ENCODE results near the gene DRGX.

DRGX gene

DNA sequence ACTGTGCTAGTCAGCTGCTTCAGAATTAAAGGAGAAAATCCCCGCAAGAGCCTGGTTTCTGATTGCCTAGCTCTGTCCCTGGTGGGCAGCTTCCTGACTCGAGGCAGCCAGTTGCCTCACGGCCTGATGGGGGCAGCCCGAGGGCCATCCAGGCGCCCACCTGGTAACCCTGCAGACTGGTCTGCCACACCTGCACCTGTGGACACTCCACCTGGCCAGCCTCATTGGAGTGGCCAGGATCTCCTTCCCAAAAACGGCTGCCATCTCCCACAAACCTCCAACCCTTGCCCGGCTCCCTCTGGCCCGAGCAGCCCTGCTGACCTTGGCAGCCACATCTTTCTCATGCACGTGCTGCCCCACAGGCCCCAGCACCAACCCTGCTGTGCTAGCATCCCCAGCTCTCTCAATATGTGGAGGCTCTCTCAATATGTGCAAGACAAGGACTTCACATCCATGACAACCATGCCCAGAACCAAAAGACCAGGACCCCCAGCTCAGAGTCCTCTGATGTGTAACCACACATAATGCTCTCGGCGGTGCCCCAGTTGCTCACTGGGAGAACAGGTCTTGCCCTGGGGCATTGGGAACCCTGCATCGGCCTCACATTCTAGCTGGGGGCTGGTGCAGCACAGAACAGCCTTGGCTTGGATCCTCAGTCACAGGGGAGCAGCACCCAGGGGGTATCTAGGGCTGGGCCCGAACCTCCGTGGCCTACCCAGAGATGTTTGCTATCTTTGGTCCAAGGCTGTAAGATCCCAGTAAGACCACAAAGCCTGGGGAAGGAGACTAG lies 14.6 kb downstream of the DRGX start:
- DNase-seq (ENCODE audit: low read depth) = no peak

DNA sequence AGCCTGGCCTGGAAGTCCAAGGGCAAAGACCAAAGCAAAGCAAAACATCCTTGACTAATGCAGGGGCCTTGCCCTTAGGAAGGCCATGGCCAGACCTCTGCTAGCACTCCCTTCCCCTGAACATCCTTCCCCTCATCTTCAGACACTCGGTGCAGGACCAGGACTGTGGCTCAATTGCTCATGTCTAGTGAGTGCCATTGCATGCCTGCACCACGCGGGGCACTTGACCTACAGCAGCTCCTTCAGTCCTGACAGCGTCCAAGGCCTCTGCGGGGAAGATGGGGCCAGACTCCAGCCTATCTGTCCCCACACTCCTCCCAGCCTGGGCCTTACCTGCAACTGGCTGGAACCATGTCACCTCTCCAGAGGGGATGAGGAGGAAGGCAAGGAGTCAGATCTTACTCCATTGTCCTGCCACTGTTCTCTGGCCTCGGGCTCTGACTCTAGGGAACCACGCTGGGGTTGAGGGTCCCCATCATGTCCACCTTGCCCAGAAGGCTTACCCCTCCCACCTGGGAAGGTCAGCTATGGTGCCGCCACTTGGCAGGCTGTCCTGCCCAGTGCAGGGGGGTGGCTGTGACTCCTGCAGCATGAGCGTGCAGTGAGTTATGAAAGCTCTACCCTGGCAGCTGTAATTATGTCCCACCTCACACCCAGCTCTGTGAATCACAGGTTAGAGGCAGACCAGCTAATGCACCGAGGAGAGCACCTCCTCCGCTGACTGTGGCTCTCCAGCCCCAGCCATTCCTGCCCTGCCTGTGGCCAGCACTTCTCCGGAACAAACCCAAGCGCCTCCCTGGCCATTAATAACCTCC lies 16.1 kb downstream of the DRGX start:
- DNase-seq (ENCODE audit: low read depth) = no peak

GRCh38 chr10:49377256-49377655 lies 18.6 kb downstream of the DRGX start:
- DNase-seq (ENCODE audit: low read depth) = no peak

DNA sequence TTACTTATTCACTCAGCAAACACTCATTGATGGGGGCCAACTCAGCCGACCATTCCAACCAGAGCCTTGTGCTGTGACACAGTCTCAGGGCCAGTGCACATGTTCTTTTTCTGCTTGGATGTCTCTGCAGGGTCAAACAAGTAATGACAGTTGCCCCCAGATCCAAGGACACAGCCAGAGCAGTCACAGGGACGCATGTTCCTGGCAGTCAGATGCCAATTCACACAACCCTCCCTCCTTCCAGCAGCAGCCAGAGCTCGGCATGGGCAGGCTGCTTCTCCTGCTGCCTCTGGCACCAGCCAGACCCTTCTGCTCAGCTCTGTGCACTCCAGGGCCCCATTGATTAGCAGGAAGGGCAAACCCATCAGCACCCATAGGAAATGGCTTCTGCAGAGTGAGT lies 20.3 kb downstream of the DRGX start:
- DNase-seq (ENCODE audit: low read depth) = no peak

DNA sequence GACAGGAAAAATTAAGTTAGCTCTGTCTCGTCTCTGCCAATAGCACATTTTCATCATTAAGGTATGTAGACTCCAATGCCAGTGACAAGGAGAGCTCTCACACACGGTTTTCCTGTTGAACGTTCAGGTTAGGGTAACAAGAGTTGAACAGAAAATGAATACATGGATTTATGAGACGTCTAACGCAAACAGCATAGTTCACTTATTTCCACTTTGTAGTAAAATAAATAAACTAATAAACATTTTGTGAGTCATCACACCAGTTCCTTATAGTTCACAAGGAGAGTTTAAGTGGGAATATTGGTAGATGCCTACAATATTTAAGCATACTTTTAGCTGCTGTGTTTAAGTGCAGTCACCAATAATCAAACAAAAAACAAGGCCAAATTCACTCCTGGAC lies 21.1 kb downstream of the DRGX start:
- no peak for DNase-seq (ENCODE audit: low read depth)

GRCh38 chr10:49373361-49373760 lies 22.5 kb downstream of the DRGX start:
- no peak for DNase-seq (ENCODE audit: low read depth)

- DNase-seq (ENCODE audit: low read depth) = no peak
These were observed 23.9 kb downstream of the DRGX start for GRCh38 chr10:49371967-49372366.

DNA sequence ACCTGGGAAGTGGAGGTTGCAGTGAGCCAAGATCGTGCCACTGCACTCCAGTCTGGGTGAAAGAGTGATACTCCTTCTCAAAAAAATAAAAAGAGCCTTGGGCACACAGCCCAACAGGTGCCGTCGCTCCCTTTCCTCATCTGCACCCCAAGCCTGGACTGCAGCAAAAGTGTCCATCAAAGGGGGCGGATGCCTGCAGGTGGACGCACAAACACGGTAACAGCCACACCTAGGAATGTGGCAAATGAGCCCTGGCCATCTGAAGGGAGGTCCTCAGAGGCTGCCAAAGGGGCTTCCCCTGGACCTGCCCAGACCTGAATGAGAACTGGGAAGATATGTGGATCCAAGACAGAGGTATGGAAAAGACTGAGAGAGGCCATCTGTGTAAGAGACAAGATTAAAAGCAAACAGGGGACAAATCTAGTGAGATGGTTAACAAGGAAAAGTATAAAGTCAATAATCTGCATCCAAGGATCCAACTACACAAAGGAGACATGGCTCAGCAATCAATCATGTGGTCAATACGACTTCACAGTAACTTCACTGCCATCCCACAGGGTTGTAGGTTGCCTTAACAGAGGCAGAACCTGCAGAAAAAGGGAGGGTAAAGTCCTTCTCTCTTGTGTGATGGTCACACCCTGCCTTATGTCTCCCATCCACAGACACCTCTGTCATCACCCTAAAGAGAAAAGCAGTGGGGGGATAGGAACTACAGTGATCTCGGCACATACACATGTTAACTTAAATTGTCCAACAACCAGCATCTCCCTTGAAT lies 25.4 kb downstream of the DRGX start:
- no peak for DNase-seq (ENCODE audit: low read depth)

- no peak for DNase-seq (ENCODE audit: low read depth)
These were observed 26.4 kb downstream of the DRGX start for GRCh38 chr10:49369216-49370162.

GRCh38 chr10:49368256-49368655 lies 27.6 kb downstream of the DRGX start:
- DNase-seq (ENCODE audit: low read depth) = no peak

DNA sequence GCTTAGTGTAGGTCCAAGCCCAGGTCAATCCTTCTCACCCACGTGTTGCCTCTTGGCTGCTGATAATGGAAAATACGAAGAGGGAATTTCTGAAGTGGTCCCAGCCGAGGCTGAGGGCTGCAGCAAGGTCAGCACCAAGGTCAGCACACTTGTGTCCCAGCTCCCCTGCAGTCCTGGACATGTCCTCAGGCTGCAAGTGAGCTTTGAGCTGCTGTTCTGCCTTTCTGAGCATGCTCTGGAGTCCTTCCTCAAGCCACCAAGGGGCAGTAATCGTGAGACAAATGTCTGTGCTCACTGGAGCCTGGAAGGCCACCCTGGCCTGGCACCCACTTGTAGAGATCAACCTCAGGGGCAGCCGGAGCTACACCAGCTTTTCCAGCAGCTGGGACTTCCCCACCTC lies 28.3 kb downstream of the DRGX start:
- DNase-seq (ENCODE audit: low read depth) = no peak

GRCh38 chr10:49366460-49366859 lies 29.4 kb downstream of the DRGX start:
- DNase-seq (ENCODE audit: low read depth) = no peak

DNA sequence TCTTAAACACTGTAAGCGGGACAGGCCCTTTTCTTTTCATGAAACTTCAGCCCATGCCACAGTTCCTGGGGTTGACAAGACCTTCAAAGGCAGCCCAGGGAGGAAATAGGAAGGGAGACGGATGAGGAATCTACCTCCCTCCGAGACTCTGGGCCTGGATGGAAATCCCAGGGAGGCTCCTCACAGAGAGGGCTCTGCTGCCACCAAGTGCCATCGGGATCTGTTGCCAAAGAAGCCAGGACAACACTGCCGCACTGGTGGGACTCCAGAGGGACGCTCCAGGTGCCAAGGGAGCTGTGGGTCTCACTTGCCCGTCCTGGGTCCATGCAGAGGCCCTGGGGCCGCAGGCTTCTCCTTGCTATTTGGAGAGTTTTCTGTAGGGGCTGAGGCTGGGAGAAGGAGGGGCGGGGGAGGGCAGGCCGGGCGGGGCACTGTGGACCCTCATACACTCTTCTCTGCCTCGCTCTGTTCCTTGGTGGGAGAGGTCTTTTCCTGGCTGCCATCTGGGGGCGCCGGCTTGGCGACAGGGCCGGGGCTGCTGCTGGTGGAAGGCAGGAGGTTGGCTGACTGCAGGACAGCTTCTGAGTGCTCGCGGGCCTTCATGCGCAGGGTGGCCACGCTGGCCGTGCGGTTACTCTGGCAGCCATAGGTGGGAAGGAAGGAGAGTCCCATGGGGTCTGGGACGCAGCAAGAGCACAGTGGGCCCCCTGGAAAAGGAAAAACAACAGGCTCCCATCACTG lies 30.0 kb downstream of the DRGX start:
- no peak for DNase-seq (ENCODE audit: low read depth)

GRCh38 chr10:49365275-49365674 lies 30.6 kb downstream of the DRGX start:
- DNase-seq (ENCODE audit: low read depth) = no peak

- DNase-seq (ENCODE audit: low read depth) = no peak
These were observed 31.1 kb downstream of the DRGX start for GRCh38 chr10:49364747-49365146.

GRCh38 chr10:49364051-49364450 lies 31.8 kb downstream of the DRGX start:
- no peak for DNase-seq (ENCODE audit: low read depth)

DNA sequence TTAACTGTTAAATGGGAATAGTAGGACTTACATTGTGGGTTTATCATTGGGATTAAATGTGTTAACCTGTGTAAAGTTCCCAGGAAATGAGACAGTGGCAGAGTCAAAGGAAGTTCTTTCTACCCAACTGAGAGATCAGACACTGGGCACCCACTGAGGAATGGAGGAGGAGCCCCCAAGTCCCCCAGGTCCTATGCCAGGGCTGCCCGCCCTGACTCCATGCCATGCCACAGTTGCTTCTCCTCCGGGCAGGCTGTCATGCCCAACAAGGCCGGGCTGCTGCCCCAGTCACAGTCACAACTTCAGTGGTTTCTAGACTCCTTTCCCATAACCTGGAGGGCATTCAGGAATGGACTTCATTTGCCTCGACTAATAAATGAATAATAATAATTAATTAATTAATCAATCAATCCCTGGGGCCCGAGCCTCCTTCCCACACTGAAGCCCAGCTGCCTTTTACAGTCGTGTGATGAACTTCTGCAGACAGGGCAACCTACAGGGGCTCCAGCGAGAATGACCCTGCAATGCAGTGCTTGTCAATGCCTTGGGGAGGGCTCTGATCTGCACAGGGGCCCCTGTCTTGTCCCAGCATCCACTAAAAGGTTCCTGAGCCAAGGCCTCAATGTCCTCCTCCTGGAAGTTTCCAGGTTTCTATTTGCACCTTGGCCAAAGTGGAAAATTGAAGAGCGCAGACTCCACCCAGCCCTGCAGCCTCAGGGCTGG lies 32.4 kb downstream of the DRGX start:
- no peak for DNase-seq (ENCODE audit: low read depth)

GRCh38 chr10:49362596-49363260 lies 33.2 kb downstream of the DRGX start:
- DNase-seq (ENCODE audit: low read depth) = no peak

- no peak for DNase-seq (ENCODE audit: low read depth)
These were observed 33.9 kb downstream of the DRGX start for GRCh38 chr10:49361735-49362568.

Measured in stimulated activated CD8-positive, alpha-beta memory T cell treated with anti-CD3 and anti-CD28 coated beads, Interleukin-15, amount 100 ng/mL, for 1 hour (primary cell).